Measurements from ENCODE around the gene NXPH1.

- TF ChIP-seq RAD21 (IDR thresholded peaks at IDR 0.05; ENCODE audit: low read length) (no peak), POLR2AphosphoS5 (IDR thresholded peaks at IDR 0.05; ENCODE audit: low read depth, low read length) (no peak), EP300 (IDR thresholded peaks at IDR 0.05; ENCODE audit: borderline replicate concordance in 1 of 2, low read depth in 1 of 2, low read length in 1 of 2) (no peak), RFX5 (IDR thresholded peaks at IDR 0.05; ENCODE audit: low read length) (no peak), FOSL2 (IDR thresholded peaks at IDR 0.05; ENCODE audit: borderline replicate concordance, low read depth) (no peak), RXRA (IDR thresholded peaks at IDR 0.05; ENCODE audit: borderline replicate concordance, low read depth) (no peak), NFIC (IDR thresholded peaks at IDR 0.05; ENCODE audit: borderline replicate concordance) (no peak)
- TF ChIP-seq, protein P1, sequence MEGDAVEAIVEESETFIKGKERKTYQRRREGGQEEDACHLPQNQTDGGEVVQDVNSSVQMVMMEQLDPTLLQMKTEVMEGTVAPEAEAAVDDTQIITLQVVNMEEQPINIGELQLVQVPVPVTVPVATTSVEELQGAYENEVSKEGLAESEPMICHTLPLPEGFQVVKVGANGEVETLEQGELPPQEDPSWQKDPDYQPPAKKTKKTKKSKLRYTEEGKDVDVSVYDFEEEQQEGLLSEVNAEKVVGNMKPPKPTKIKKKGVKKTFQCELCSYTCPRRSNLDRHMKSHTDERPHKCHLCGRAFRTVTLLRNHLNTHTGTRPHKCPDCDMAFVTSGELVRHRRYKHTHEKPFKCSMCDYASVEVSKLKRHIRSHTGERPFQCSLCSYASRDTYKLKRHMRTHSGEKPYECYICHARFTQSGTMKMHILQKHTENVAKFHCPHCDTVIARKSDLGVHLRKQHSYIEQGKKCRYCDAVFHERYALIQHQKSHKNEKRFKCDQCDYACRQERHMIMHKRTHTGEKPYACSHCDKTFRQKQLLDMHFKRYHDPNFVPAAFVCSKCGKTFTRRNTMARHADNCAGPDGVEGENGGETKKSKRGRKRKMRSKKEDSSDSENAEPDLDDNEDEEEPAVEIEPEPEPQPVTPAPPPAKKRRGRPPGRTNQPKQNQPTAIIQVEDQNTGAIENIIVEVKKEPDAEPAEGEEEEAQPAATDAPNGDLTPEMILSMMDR (IDR thresholded peaks at IDR 0.05) = no peak
Observed at GRCh38 chr7:8684426-8684825, 251.0 kb downstream of the NXPH1 start.

Data from SK-N-SH (cell line).